ENCODE data around the gene SGCD.
A peak's percentile ranks its signal among the peaks of the same experiment; 100 is the strongest.

The SGCD gene

GRCh38 chr5:156351423-156351822 lies 24.5 kb downstream of the SGCD start:
- no peaks in the 10 kb centered on the region for H3K36me3 ChIP-seq (ENCODE audit: control insufficient read depth in 2 of 2, insufficient read depth in 1 of 2, low read length in 2 of 2)
- H3K4me1 ChIP-seq (ENCODE audit: control insufficient read depth, insufficient read depth, low read length), result no peaks in the 10 kb centered on the region
- no peak for TF ChIP-seq ZNF362 (tag by site-specific recombination; IDR thresholded peaks at IDR 0.05)
- TF ChIP-seq ZNF513 (tag by site-specific recombination; IDR thresholded peaks at IDR 0.05), result peak; percentile 81
- POLR2A ChIA-PET, result no interaction called here
- no peaks in the 10 kb centered on the region for H3K9me3 ChIP-seq (ENCODE audit: control insufficient read depth, insufficient read depth, low read depth, low read length)
- no peak overlapping the region for H3K27ac ChIP-seq (ENCODE audit: extremely low read depth, low read depth, low read length)
- CTCF ChIA-PET, result interaction anchor here (0.7 kb wide), 1 partner anchor 1084 kb away, joined by 5 read pairs; no protein-coding TSS in a partner anchor
- no peak overlapping the region for H3K4me3 ChIP-seq (ENCODE audit: low read depth, low read length)

- no peaks in the 10 kb centered on the region for H3K4me1 ChIP-seq (ENCODE audit: control insufficient read depth, insufficient read depth, low read length)
- no peak overlapping the region for H3K4me3 ChIP-seq (ENCODE audit: low read depth, low read length)
- no peaks in the 10 kb centered on the region for H3K9me3 ChIP-seq (ENCODE audit: control insufficient read depth, insufficient read depth, low read depth, low read length)
- POLR2A ChIA-PET, result no interaction called here
- H3K36me3 ChIP-seq (ENCODE audit: control insufficient read depth in 2 of 2, insufficient read depth in 1 of 2, low read length in 2 of 2), result no peaks in the 10 kb centered on the region
- TF ChIP-seq ZEB2 (tag by site-specific recombination; IDR thresholded peaks at IDR 0.05) (no peak), ZNF248 (tag by site-specific recombination; IDR thresholded peaks at IDR 0.05) (no peak), ZNF530 (tag by site-specific recombination; IDR thresholded peaks at IDR 0.05; ENCODE audit: low read depth) (no peak), SP2 (tag by site-specific recombination; IDR thresholded peaks at IDR 0.05) (no peak), ZBTB8A (tag by site-specific recombination; IDR thresholded peaks at IDR 0.05) (no peak), ZNF274 (IDR thresholded peaks at IDR 0.05; ENCODE audit: low read length) (no peak), ZNF274 (tag by site-specific recombination; IDR thresholded peaks at IDR 0.05; ENCODE audit: borderline replicate concordance) (no peak), ZBTB26 (tag by site-specific recombination; optimal IDR thresholded peaks at IDR 0.05) (no peak), ZBTB21 (tag by site-specific recombination; IDR thresholded peaks at IDR 0.05) (no peak), ZNF76 (tag by site-specific recombination; IDR thresholded peaks at IDR 0.05; ENCODE audit: borderline replicate concordance, low read depth) (no peak), ZSCAN23 (tag by site-specific recombination; IDR thresholded peaks at IDR 0.05) (no peak), ZNF175 (tag by site-specific recombination; IDR thresholded peaks at IDR 0.05) (no peak), ZSCAN30 (tag by site-specific recombination; IDR thresholded peaks at IDR 0.05) (no peak), ZNF362 (tag by site-specific recombination; IDR thresholded peaks at IDR 0.05) (no peak), ZNF600 (tag by site-specific recombination; IDR thresholded peaks at IDR 0.05) (no peak), PATZ1 (tag by site-specific recombination; IDR thresholded peaks at IDR 0.05) (no peak), ZNF19 (tag by site-specific recombination; IDR thresholded peaks at IDR 0.05; ENCODE audit: low read depth) (no peak), KLF17 (tag by site-specific recombination; IDR thresholded peaks at IDR 0.05) (no peak), ZNF2 (tag by site-specific recombination; IDR thresholded peaks at IDR 0.05) (no peak), ZNF664 (tag by site-specific recombination; IDR thresholded peaks at IDR 0.05) (no peak), AEBP2 (tag by site-specific recombination; IDR thresholded peaks at IDR 0.05; ENCODE audit: borderline replicate concordance) (no peak)
- H3K27ac ChIP-seq (ENCODE audit: extremely low read depth, low read depth, low read length), result no peak overlapping the region
- CTCF ChIA-PET, result no interaction called here
These were observed 27.6 kb downstream of the SGCD start for GRCh38 chr5:156354571-156354970.

All from HEK293 (cell line).